Upper lobe of left lung (tissue), 6 donors: ENCODE results near the gene TF. TPM values are rescaled to one million over a fixed set of nuclear protein-coding genes. Genes with fewer than 3 reads are reported as not detected.
A peak's percentile ranks its signal among the peaks of the same experiment; 100 is the strongest.

Source experiments
- ATAC-seq, 2 donors: fragments of 200-7000 bp; cut with Tn5 transposase; one replicate each; pipeline ENCODE4 v1.9.1; 2022; ENCODE audit warnings: mild to moderate bottlenecking in 2 of 2, moderate library complexity in 2 of 2; ENCODE audit not compliant: low FRiP score in 2 of 2
- DNase-seq, 2 donors: peaks; one replicate each; pipeline ENCODE4 v3.0.0-alpha.2; 2019 to 2020
- H3K27ac ChIP-seq, 4 donors: fragments of 200-600 bp; sonication (generic); one replicate each; pipeline ENCODE4 v1.5.1; 2016 to 2019
- H3K27me3 ChIP-seq, 4 donors: fragments of 200-600 bp; sonication (generic); one replicate each; pipeline ENCODE4 v1.5.1; 2017 to 2019
- H3K36me3 ChIP-seq, 4 donors: fragments of 200-600 bp; sonication (generic); one replicate each; pipeline ENCODE4 v1.5.1; 2016 to 2019
- H3K4me1 ChIP-seq, 4 donors: fragments of 200-600 bp; sonication (generic); one replicate each; pipeline ENCODE4 v1.5.1; 2018 to 2019
- H3K4me3 ChIP-seq, 4 donors: fragments of 200-600 bp; sonication (generic); one replicate each; pipeline ENCODE4 v1.5.1; 2017 to 2019; ENCODE audit warnings: mild to moderate bottlenecking in 2 of 4, moderate library complexity in 1 of 4
- H3K9me3 ChIP-seq, 4 donors: fragments of 200-600 bp; sonication (generic); one replicate each; pipeline ENCODE4 v1.5.1; 2018 to 2019
- EP300 ChIP-seq, 4 donors: sonication (generic); formaldehyde crosslinking; IDR thresholded peaks; one replicate each; pipeline ENCODE4 v1.5.1; 2017; ENCODE audit warnings: antibody characterized with exemption in 4 of 4, control low read depth in 2 of 4
- POLR2A ChIP-seq, 4 donors: fragments of 450-650 bp; IDR thresholded peaks; one replicate each; pipeline ENCODE4 v1.5.1; 2016 to 2017; ENCODE audit warnings: antibody characterized with exemption in 4 of 4, mild to moderate bottlenecking in 2 of 4
- POLR2AphosphoS5 ChIP-seq, 2 donors: sonication (generic); formaldehyde crosslinking; IDR thresholded peaks; one replicate each; pipeline ENCODE4 v1.5.1; 2017; ENCODE audit warnings: antibody characterized with exemption in 2 of 2
- WGBS, 2 donors: methylation state at CpG; one replicate each; pipeline ENCODE4 v1.1.5; 2017 to 2018; 5-methylcytosine and 5-hydroxymethylcytosine counted together
- total RNA-seq, 6 donors: library from RNA; depleted of rRNA in 4 of 6; stranded (reverse); fragments of >200 nt in 4 of 6; gene quantifications; one replicate each; pipeline versions ENCODE4 v1.1.0 to v1.2.1, GENCODE V29; 2016 to 2021
- TF ChIP-seq, protein P1 (sequence below), 6 experiments: fragments of 450-650 bp in 4 of 6; fragments of 200-600 bp in 2 of 6; sonication (generic) in 2 of 6; IDR thresholded peaks; one replicate each; pipeline ENCODE4 v1.5.1; 2016 to 2019; ENCODE audit warnings: antibody characterized with exemption in 6 of 6
- donor health status: DM: no; HTN: no; CAD: no; lungs with moderate emphysema.
- donor health status: DM: no; HTN: yes; CAD: no; lungs with severe emphysema.

The TF gene
- total RNA-seq, 6 donors from 2014 or later: 0.61 to 15.5 (median 3.7) TPM

DNA sequence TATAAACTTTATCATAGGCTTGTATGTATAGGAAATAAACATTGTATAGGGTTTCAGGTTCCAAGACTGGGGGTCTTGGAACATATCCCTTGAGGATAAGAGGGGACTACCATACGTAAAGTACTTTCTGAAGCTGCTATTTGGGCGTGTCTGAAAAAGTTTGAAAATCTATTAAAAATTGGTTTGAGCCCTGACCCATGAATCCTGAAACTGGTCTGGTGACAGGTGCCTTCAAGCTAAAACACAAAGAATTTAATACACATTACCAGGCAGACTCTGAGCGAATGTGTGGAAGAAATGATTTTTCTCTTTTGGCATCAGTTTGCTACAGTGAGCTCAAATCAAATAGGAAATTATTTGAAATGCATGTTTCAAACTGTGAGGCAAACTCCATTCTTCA lies 16.3 kb downstream of the TF start:
- Histone ChIP-seq H3K4me3 (no peak overlapping the region), H3K27me3 (no peaks in the 10 kb centered on the region), H3K4me1 (no peaks in the 10 kb centered on the region), H3K9me3 (no peaks in the 10 kb centered on the region), H3K27ac (no peak overlapping the region), H3K36me3 (no peaks in the 10 kb centered on the region)
- WGBS, 2 donors: 75 to 98% methylated on average over 3 of the region's 3 CpGs
- DNase-seq (no peak), ATAC-seq (no peak)
- TF ChIP-seq POLR2A (IDR thresholded peaks at IDR 0.05) (no peak), POLR2AphosphoS5 (IDR thresholded peaks at IDR 0.05) (no peak), EP300 (IDR thresholded peaks at IDR 0.05) (no peak)
- TF ChIP-seq, protein P1, sequence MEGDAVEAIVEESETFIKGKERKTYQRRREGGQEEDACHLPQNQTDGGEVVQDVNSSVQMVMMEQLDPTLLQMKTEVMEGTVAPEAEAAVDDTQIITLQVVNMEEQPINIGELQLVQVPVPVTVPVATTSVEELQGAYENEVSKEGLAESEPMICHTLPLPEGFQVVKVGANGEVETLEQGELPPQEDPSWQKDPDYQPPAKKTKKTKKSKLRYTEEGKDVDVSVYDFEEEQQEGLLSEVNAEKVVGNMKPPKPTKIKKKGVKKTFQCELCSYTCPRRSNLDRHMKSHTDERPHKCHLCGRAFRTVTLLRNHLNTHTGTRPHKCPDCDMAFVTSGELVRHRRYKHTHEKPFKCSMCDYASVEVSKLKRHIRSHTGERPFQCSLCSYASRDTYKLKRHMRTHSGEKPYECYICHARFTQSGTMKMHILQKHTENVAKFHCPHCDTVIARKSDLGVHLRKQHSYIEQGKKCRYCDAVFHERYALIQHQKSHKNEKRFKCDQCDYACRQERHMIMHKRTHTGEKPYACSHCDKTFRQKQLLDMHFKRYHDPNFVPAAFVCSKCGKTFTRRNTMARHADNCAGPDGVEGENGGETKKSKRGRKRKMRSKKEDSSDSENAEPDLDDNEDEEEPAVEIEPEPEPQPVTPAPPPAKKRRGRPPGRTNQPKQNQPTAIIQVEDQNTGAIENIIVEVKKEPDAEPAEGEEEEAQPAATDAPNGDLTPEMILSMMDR (IDR thresholded peaks at IDR 0.05): no peak

DNA sequence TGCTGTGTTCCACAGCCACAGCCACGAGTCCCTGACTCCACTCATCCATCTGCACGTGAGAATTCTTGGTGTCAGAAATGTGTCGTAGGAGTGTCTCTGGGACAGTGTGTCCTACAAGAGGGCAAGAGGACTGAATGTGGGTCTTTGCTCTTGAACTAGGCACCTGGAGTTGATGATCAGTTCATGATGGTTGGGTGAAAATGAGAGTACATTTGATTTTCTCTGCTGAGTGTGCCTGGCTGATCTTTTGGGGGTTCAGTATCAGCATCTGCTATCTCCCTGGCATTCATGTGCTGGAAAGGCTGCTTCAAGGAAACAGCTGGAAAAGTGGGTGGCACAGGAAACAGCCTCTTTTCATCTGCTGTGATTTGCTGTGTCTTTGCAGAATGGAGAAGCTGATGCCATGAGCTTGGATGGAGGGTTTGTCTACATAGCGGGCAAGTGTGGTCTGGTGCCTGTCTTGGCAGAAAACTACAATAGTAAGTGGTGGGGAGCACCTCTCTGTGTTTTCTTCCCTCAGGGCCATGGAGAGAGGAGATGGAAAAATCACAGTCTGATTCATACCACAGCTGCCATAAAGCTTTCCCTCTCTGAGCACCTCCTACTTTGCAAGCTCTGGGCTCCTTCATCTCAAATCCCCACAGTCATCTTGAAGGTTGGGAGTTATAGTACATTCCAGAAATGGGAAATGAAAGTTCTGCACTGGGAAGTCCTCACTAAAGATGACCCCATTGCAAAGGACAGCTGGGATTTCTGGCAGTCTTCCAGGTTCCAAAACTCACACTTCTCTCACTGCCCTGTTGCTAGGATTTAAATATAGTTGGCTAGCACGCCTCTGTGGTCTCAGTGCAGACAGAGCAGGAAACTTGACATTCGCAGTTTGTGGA lies 17.8 kb downstream of the TF start:
- ATAC-seq (peak in 1 of 2 donors; percentile 77), DNase-seq (no peak)
- no peaks in the 10 kb centered on the region for H3K27me3 ChIP-seq
- no peaks in the 10 kb centered on the region for H3K36me3 ChIP-seq
- TF ChIP-seq EP300 (IDR thresholded peaks at IDR 0.05): no peak
- no peak for TF ChIP-seq POLR2A (IDR thresholded peaks at IDR 0.05)
- TF ChIP-seq, protein P1 (IDR thresholded peaks at IDR 0.05): no peak
- TF ChIP-seq POLR2AphosphoS5 (IDR thresholded peaks at IDR 0.05): no peak
- H3K27ac ChIP-seq: no peak overlapping the region
- WGBS, 2 donors: 62 to 72% methylated on average over 6 of the region's 6 CpGs
- H3K4me1 ChIP-seq: no peaks in the 10 kb centered on the region
- no peaks in the 10 kb centered on the region for H3K9me3 ChIP-seq
- no peak overlapping the region for H3K4me3 ChIP-seq

DNA sequence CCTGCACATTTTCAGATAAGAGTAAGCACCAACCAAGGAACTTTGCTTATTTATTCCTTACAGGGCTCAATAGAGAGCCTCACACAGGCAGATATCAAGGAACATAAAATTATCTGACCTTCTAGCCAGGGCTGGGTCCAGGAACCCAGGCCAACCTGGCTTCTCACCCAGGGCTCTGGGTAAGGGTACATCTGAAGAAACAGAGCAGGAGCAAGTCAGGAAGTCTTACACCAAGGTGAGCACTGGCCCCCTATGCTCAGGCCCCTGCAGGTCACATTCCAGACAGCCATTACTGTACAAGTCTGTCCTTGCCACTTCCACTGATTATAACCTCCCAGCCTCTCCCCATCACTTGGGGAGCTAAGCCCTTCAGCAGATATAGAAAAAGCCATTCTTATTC lies 19.1 kb downstream of the TF start:
- no peak for ATAC-seq
- no peak for TF ChIP-seq EP300 (IDR thresholded peaks at IDR 0.05)
- TF ChIP-seq, protein P1 (IDR thresholded peaks at IDR 0.05): no peak
- no peak for TF ChIP-seq POLR2AphosphoS5 (IDR thresholded peaks at IDR 0.05)
- TF ChIP-seq POLR2A (IDR thresholded peaks at IDR 0.05): no peak
- no peaks in the 10 kb centered on the region for H3K4me1 ChIP-seq

DNA sequence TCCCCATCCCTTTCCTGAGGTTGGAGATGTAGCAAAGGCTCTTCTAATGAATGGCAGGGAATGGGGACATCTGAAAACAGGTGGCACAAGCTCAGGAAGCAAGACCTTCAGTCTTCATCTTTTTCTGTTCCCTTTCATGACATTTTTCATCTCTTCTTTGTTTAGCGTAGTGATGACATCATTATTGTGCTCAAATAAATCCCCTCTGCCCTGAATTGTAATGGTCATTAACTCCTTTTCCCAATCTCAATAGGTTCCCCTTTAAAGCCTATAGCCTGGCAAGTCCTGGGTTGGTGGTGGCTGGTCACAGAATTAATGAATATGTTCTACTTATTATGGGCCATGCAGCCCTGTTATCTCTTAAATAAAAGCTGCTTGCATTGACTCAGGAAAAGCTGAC lies 21.4 kb downstream of the TF start:
- Histone ChIP-seq H3K9me3 (no peaks in the 10 kb centered on the region), H3K4me1 (no peaks in the 10 kb centered on the region), H3K4me3 (no peak overlapping the region), H3K36me3 (no peaks in the 10 kb centered on the region), H3K27ac (no peak overlapping the region), H3K27me3 (no peaks in the 10 kb centered on the region)
- WGBS, 2 donors: 92 to 93% methylated on average over 1 of the region's 1 CpG
- no peak for TF ChIP-seq POLR2A (IDR thresholded peaks at IDR 0.05)
- TF ChIP-seq, protein P1 (IDR thresholded peaks at IDR 0.05): no peak
- no peak for TF ChIP-seq POLR2AphosphoS5 (IDR thresholded peaks at IDR 0.05)
- TF ChIP-seq EP300 (IDR thresholded peaks at IDR 0.05): no peak
- DNase-seq (no peak), ATAC-seq (no peak)

More for the DNA sequence above, 19.1 kb downstream of the TF start:
- Histone ChIP-seq H3K27me3 (no peaks in the 10 kb centered on the region), H3K36me3 (no peaks in the 10 kb centered on the region), H3K9me3 (no peaks in the 10 kb centered on the region), H3K4me3 (no peak overlapping the region), H3K27ac (no peak overlapping the region)
- DNase-seq: no peak

DNA sequence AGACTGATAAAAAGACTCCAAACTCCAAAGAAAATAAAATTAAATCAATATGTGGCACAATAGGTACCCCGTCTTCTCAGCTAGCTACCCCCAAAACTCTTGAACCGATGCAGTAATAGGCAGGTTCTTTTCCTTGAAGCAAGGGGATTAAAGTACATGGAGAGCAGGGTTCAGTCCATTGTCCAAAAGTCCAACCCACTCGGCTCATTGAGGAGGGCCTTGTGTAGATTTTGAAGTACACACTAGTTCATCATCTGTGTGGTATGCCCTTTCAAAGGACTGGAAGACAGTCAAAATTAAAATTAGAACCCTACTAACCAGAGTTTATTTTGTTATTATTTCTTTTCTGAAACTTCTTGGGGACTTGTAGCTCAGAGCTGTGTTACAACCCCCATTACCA lies 23.3 kb downstream of the TF start:
- no peaks in the 10 kb centered on the region for H3K27me3 ChIP-seq
- no peak overlapping the region for H3K27ac ChIP-seq
- no peaks in the 10 kb centered on the region for H3K4me1 ChIP-seq
- WGBS, 2 donors: 88 to 94% methylated on average over 3 of the region's 3 CpGs
- no peaks in the 10 kb centered on the region for H3K36me3 ChIP-seq
- no peak overlapping the region for H3K4me3 ChIP-seq
- DNase-seq: no peak
- no peak for TF ChIP-seq POLR2A (IDR thresholded peaks at IDR 0.05)
- TF ChIP-seq EP300 (IDR thresholded peaks at IDR 0.05): no peak
- TF ChIP-seq POLR2AphosphoS5 (IDR thresholded peaks at IDR 0.05): no peak
- TF ChIP-seq, protein P1 (IDR thresholded peaks at IDR 0.05): no peak
- ATAC-seq: no peak
- no peaks in the 10 kb centered on the region for H3K9me3 ChIP-seq
